WI38 (cell line): ENCODE measurements around the gene OR13C8.
"Not testable (repeated sequence)": the region's sequence is repeated elsewhere in the genome, so short reads cannot be mapped to it uniquely, and the experiment has no call there.

Experiments used
- H3K4me3 ChIP-seq: 2 replicates; pipeline ENCODE4 v1.5.1; 2011; ENCODE audit warnings: low read depth, mild to moderate bottlenecking, control low read depth, low read length
- CTCF ChIP-seq: IDR thresholded peaks from 2 replicates; pipeline ENCODE4 v1.5.1; 2012; ENCODE audit warnings: low read depth, mild to moderate bottlenecking, control low read depth, low read length

Gene OR13C8

GRCh38 chr9:104589626-104590025 is 20.7 kb downstream of the OR13C8 start:
- H3K4me3 ChIP-seq = no peak overlapping the region
- no peak for TF ChIP-seq CTCF

- H3K4me3 ChIP-seq = not testable (repeated sequence)
Measured at GRCh38 chr9:104598749-104599148, 29.8 kb downstream of the OR13C8 start.

GRCh38 chr9:104599313-104599712 is 30.3 kb downstream of the OR13C8 start, which contains the start of gene OR13C5:
Gene OR13C5 (minus strand): TSS chr9:104599413. CDS start chr9:104599413, 0 bp downstream.
- H3K4me3 ChIP-seq = not testable (repeated sequence)

GRCh38 chr9:104604801-104605200 is 35.8 kb downstream of the OR13C8 start:
- H3K4me3 ChIP-seq = no peak overlapping the region
- no peak for TF ChIP-seq CTCF

GRCh38 chr9:104605527-104605926 is 36.6 kb downstream of the OR13C8 start, which contains the start of gene OR13C2:
Gene OR13C2 (minus strand): TSS chr9:104605627. CDS start chr9:104605627, 0 bp downstream.
- H3K4me3 ChIP-seq = not testable (repeated sequence)

- no peak overlapping the region for H3K4me3 ChIP-seq
- no peak for TF ChIP-seq CTCF
Measured at GRCh38 chr9:104606152-104606551, 37.2 kb downstream of the OR13C8 start.

- no peak for TF ChIP-seq CTCF
- no peak overlapping the region for H3K4me3 ChIP-seq
Measured at GRCh38 chr9:104608336-104608735, 39.4 kb downstream of the OR13C8 start.

- no peak overlapping the region for H3K4me3 ChIP-seq
- no peak for TF ChIP-seq CTCF
Measured at GRCh38 chr9:104611213-104611612, 42.2 kb downstream of the OR13C8 start.

- no peak for TF ChIP-seq CTCF
- H3K4me3 ChIP-seq = no peak overlapping the region
Measured at GRCh38 chr9:104617418-104617817, 48.5 kb downstream of the OR13C8 start.
